ENCODE data around the gene HNRNPA0. TPM values are rescaled to one million over a fixed set of nuclear protein-coding genes. Genes with fewer than 3 reads are reported as not detected.

Gene HNRNPA0
- polyA plus RNA-seq, 1 of the 3 experiments (the other 2 are of a cell fraction): 24.9 TPM

- 90% methylated on average over 4 of the region's 4 CpGs for WGBS (ENCODE audit: low lambda C conversion rate)
- Histone ChIP-seq H3K27ac (ENCODE audit: low read depth in 2 of 2, low read length in 1 of 2) (no peak overlapping the region), H3K4me2 (no peak overlapping the region), H3K4me3 (ENCODE audit: low read depth in 2 of 2, low read length in 1 of 2) (no peak overlapping the region), H3K79me2 (ENCODE audit: insufficient read depth) (no peaks in the 10 kb centered on the region), H3K27me3 (ENCODE audit: insufficient read depth) (no peaks in the 10 kb centered on the region), H3K36me3 (replicated peaks in 1 of 2; ENCODE audit: control insufficient read depth in 1 of 2, insufficient read depth in 2 of 2, low read length in 1 of 2) (no peaks in the 10 kb centered on the region), H3K9me3 (no peaks in the 10 kb centered on the region), H2AFZ (ENCODE audit: low read depth) (no peak overlapping the region), H4K20me1 (ENCODE audit: insufficient read depth) (no peaks in the 10 kb centered on the region), H3K4me1 (ENCODE audit: control insufficient read depth in 1 of 2, insufficient read depth in 2 of 2, low read depth in 1 of 2, low read length in 1 of 2) (no peaks in the 10 kb centered on the region; a peak in 1 of 4 replicates), H3K9me2 (no peaks in the 10 kb centered on the region), H3F3A (replicated peaks; ENCODE audit: insufficient read depth) (no peaks in the 10 kb centered on the region), H3K9ac (no peak overlapping the region)
- TF ChIP-seq MXI1 (IDR thresholded peaks at IDR 0.05; ENCODE audit: low read depth, low read length) (no peak), POLR2AphosphoS5 (IDR thresholded peaks at IDR 0.05; ENCODE audit: low read depth, low read length) (no peak), USF2 (IDR thresholded peaks at IDR 0.05; ENCODE audit: borderline replicate concordance, low read depth, low read length) (no peak), PBX3 (IDR thresholded peaks at IDR 0.05) (no peak), GABPA (IDR thresholded peaks at IDR 0.05; ENCODE audit: low read depth) (no peak), USF1 (IDR thresholded peaks at IDR 0.05; ENCODE audit: borderline replicate concordance, low read depth) (no peak), EP300 (IDR thresholded peaks at IDR 0.05; ENCODE audit: borderline replicate concordance in 1 of 2, low read depth in 1 of 2, low read length in 1 of 2) (no peak), MEF2A (IDR thresholded peaks at IDR 0.05; ENCODE audit: borderline replicate concordance, low read depth) (no peak), FOXJ3 (CRISPR knock-in tag; IDR thresholded peaks at IDR 0.05) (no peak), MAX (IDR thresholded peaks at IDR 0.05; ENCODE audit: low read depth) (no peak), IRF3 (IDR thresholded peaks at IDR 0.05; ENCODE audit: low read depth, low read length) (no peak), TCF12 (IDR thresholded peaks at IDR 0.05) (no peak), FOSL2 (IDR thresholded peaks at IDR 0.05; ENCODE audit: borderline replicate concordance, low read depth) (no peak), ZBTB33 (IDR thresholded peaks at IDR 0.05; ENCODE audit: borderline replicate concordance, low read depth) (no peak), REST (IDR thresholded peaks at IDR 0.05; ENCODE audit: low read depth, low read length) (no peak)
- POLR2A ChIA-PET: no interaction called here
- no peak for DNase-seq
- CTCF ChIA-PET: interaction anchor here (6.0 kb wide), 1 partner anchor 18 kb away, joined by 51 read pairs; no protein-coding TSS in a partner anchor
Observed at GRCh38 chr5:137760294-137760693, 6.1 kb upstream of the HNRNPA0 start.

Data from SK-N-SH (cell line).